Measurements from ENCODE around the gene CHD9NB. TPM values are rescaled to one million over a fixed set of nuclear protein-coding genes. Genes with fewer than 3 reads are reported as not detected.
A peak's percentile ranks its signal among the peaks of the same experiment; 100 is the strongest.

The CHD9NB gene
- 1 to 10 TPM in 2 of 4 donors, not detected in 2; 3.0 to 3.1 TPM for total RNA-seq

DNA sequence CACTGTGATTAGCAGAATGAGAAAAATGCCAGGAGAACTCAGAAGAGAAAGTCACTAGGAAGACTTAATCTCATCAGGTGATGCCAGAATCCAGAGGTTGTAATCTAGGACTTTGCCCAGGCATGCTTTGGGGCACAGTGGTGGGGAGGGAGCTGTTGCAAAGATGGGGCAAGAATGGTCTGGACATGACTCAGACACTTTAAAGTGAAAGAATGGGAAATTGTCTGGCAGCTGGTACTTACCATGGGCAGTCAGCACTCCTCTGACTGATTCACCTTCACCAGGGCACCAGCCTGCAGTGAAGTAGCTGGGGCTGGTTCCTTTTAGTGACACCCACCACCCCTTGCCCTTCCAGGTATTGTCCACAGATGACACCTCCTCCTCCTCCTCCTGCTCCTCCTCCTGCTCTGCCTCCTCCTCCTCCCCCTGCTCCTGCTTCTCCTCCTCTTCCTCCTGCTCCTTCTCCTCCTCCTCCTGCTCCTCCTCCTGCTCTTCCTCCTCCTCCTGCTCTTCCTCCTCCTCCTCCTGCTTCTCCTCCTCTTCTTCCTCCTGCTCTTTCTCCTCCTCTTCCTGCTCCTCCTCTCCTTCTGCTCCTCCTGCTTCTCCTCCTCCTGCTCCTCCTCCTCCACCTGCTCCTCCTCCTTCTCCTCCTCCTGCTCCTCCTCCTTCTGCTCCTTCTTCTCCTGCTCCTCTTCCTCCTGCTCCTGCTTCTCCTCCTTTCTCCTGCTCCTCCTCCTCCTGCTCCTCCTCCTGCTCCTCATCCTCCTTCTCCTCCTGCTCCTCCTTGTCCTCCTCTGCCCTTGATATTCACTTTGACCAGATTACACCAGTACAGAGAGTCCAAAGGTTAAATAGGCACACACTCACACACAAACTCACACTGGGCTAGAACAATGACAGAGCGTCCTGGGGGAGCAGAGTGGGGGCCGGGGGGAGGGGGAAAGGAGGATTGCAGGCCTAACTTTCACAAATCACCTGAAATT is at the start of gene CHD9NB:
Gene CHD9NB (minus strand): TSS at position 379 of the 983 bp plus-strand sequence. CDS start 8,739 bp downstream, outside the sequence.
- intact Hi-C loops (cut with DNase I; ENCODE audit: low total_unique reads), result no loop called here
- WGBS, 2 donors (ENCODE audit: low coverage in 1 of 2), result 71% methylated on average over 2 of the region's 2 CpGs; no CpG with 5 or more reads in 1 of the 2 donors
- in situ Hi-C loops (cut with MboI; ENCODE audit: low pct_ligation_motif_present in 1 of 4, low pct_unique_long_range_greater_than_20kb in 1 of 4, low sequenced_read_pairs in 3 of 4), result loop anchor here (10.0 to 25.0 kb wide), 4 partner anchors 92 to 159 kb away; no protein-coding TSS in a partner anchor
- Histone ChIP-seq H3K27ac (peak within 1 kb of the TSS; percentile 59 to 87 (median 64)), H3K9me3 (no peaks in the 10 kb centered on the region), H3K27me3 (no peaks in the 10 kb centered on the region), H3K36me3 (no peaks in the 10 kb centered on the region), H3K4me3 (peak within 1 kb of the TSS in 1 of 4 donors; percentile 18), H3K4me1 (peaks cover 22 to 52% (median 40%) of the 10 kb centered on the region in 4 donors)
- no peak for TF ChIP-seq POLR2A (IDR thresholded peaks at IDR 0.05)
- TF ChIP-seq POLR2AphosphoS5 (IDR thresholded peaks at IDR 0.05), result peak in 2 of 3 donors; percentile 40 to 70
- no peak for TF ChIP-seq CTCF (IDR thresholded peaks at IDR 0.05)
- DNase-seq, result peak; percentile 75

GRCh38 chr16:53100889-53101288 is 48.2 kb upstream of the CHD9NB start:
- Histone ChIP-seq H3K4me1 (peaks cover 26 to 62% (median 35%) of the 10 kb centered on the region in 4 donors), H3K9me3 (no peaks in the 10 kb centered on the region), H3K36me3 (no peaks in the 10 kb centered on the region), H3K4me3 (no peak overlapping the region), H3K27me3 (no peaks in the 10 kb centered on the region), H3K27ac (peak overlapping the region; percentile 93 to 98 (median 96))
- in situ Hi-C loops (cut with MboI; ENCODE audit: low pct_ligation_motif_present in 1 of 4, low pct_unique_long_range_greater_than_20kb in 1 of 4, low sequenced_read_pairs in 3 of 4), result no loop called here
- DNase-seq, result no peak
- intact Hi-C loops (cut with DNase I; ENCODE audit: low total_unique reads), result no loop called here
- 38% methylated on average over 1 of the region's 1 CpG for WGBS, 2 donors (ENCODE audit: low coverage in 1 of 2)
- TF ChIP-seq POLR2A (IDR thresholded peaks at IDR 0.05), result no peak
- TF ChIP-seq POLR2AphosphoS5 (IDR thresholded peaks at IDR 0.05), result no peak
- no peak for TF ChIP-seq EP300 (IDR thresholded peaks at IDR 0.05; ENCODE audit: low read depth)
- no peak for TF ChIP-seq CTCF (IDR thresholded peaks at IDR 0.05)

DNA sequence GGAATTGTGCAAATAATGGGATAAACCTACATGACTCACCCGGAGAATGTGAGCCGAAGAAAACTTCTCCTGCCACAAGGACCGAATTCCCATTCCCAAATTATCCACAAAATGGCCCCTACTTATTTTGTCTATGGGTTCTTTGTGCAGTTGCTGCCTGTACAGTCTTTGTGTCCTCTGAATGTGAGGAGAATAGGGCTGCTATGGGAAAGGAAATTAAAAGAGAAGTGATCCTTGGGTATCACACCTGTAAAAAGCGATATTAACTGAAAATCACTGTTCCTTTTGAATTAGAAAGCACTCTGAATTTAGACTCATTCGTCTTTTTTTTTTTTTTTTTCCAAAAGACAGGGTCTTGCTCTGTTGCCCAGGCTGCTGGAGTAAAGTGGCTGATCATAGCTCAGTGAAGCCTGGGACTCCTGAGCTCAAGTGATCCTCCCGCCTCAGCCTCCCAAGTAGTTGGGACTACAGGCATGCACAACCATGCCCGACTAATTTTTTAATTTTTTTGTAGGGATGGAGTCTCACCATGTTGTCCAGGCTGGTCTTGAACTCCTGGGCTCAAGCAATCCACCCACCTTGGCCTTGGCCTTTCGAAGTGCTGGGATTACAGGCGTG is 47.5 kb upstream of the CHD9NB start:
- in situ Hi-C loops (cut with MboI; ENCODE audit: low pct_ligation_motif_present in 1 of 4, low pct_unique_long_range_greater_than_20kb in 1 of 4, low sequenced_read_pairs in 3 of 4) (no loop called here), intact Hi-C loops (cut with DNase I; ENCODE audit: low total_unique reads) (no loop called here)
- TF ChIP-seq POLR2AphosphoS5 (IDR thresholded peaks at IDR 0.05), result no peak
- TF ChIP-seq POLR2A (IDR thresholded peaks at IDR 0.05), result no peak
- TF ChIP-seq EP300 (IDR thresholded peaks at IDR 0.05; ENCODE audit: low read depth), result no peak
- no peak for TF ChIP-seq CTCF (IDR thresholded peaks at IDR 0.05)
- 58 to 59% methylated on average over 9 of the region's 9 CpGs for WGBS, 2 donors (ENCODE audit: low coverage in 1 of 2)
- Histone ChIP-seq H3K9me3 (no peaks in the 10 kb centered on the region), H3K27me3 (no peaks in the 10 kb centered on the region), H3K27ac (peak overlapping the region; percentile 93 to 98 (median 96)), H3K36me3 (no peaks in the 10 kb centered on the region), H3K4me1 (peaks cover 26 to 62% (median 35%) of the 10 kb centered on the region in 4 donors), H3K4me3 (peak overlapping the region in 3 of 4 donors; percentile 24 to 47 (median 24))
- no peak for DNase-seq

Measured in transverse colon (tissue), 4 donors.